Gastrocnemius medialis (tissue), 4 donors: ENCODE data around the gene OTC. TPM values are rescaled to one million over a fixed set of nuclear protein-coding genes. Genes with fewer than 3 reads are reported as not detected.

Experiments used
- ATAC-seq, 2 donors: fragments of 150-250 bp; one replicate each; pipeline ENCODE4 v1.9.1; 2016
- DNase-seq, 2 donors: peaks; one replicate each; pipeline ENCODE4 v3.0.0-alpha.2; 2019
- H3K27ac ChIP-seq, 4 donors: fragments of 200-600 bp; sonication (generic); 1 replicate in 1 of 4; 2 replicates in 3 of 4; pipeline ENCODE4 v1.5.1; 2016 to 2018; ENCODE audit warnings: mild to moderate bottlenecking in 2 of 4, moderate library complexity in 1 of 4
- H3K27me3 ChIP-seq, 3 donors: fragments of 200-600 bp; sonication (generic) in 2 of 3; 1 replicate in 1 of 3; 2 replicates in 2 of 3; pipeline versions ENCODE4 v1.5.1 to v1.6.0; 2016 to 2019; ENCODE audit warnings: mild to moderate bottlenecking in 1 of 3, moderate library complexity in 1 of 3
- H3K36me3 ChIP-seq, 2 donors: fragments of 200-600 bp; sonication (generic) in 1 of 2; one replicate each; pipeline ENCODE4 v1.5.1; 2017 to 2018
- H3K4me1 ChIP-seq, 2 donors: fragments of 200-600 bp; sonication (generic) in 1 of 2; one replicate each; pipeline ENCODE4 v1.5.1; 2016 to 2017; ENCODE audit warnings: mild to moderate bottlenecking in 2 of 2
- H3K4me3 ChIP-seq, 4 donors: fragments of 200-600 bp; sonication (generic) in 3 of 4; 1 replicate in 1 of 4; 2 replicates in 3 of 4; pipeline ENCODE4 v1.5.1; 2016 to 2019; ENCODE audit warnings: mild to moderate bottlenecking in 2 of 4
- H3K9me3 ChIP-seq, 3 donors: fragments of 200-600 bp; sonication (generic) in 2 of 3; 1 replicate in 1 of 3; 2 replicates in 2 of 3; pipeline ENCODE4 v1.5.1; 2016 to 2019
- CTCF ChIP-seq, 5 experiments: fragments of 450-650 bp in 3 of 5; fragments of 200-600 bp in 2 of 5; sonication (generic) in 2 of 5; IDR thresholded peaks in 4 of 5; conservative IDR thresholded peaks in 1 of 5; 1 replicate in 4 of 5; 2 replicates in 1 of 5; pipeline ENCODE4 v1.5.1; 2016 to 2019; ENCODE audit warnings: antibody characterized with exemption in 5 of 5, mild to moderate bottlenecking in 3 of 5, moderate library complexity in 3 of 5
- POLR2A ChIP-seq, 2 donors: fragments of 450-650 bp; IDR thresholded peaks; one replicate each; pipeline ENCODE4 v1.6.1; 2017; ENCODE audit warnings: antibody characterized with exemption in 2 of 2, mild to moderate bottlenecking in 2 of 2, moderate library complexity in 2 of 2
- in situ Hi-C, 4 donors: fragments of 200-750 bp; cut with MboI; loops; one replicate each; pipeline versions ENCODE4 v1.15.0 to v1.8.0; 2017; ENCODE audit warnings: low sequenced_read_pairs in 4 of 4
- intact Hi-C: fragments of 100-400 bp; cut with DNase I; formaldehyde crosslinking; loops from one replicate; pipeline ENCODE4 v1.15.1; 2023; ENCODE audit warnings: low total_unique reads
- total RNA-seq, 4 donors: library from RNA; depleted of rRNA; stranded (reverse); fragments of >200 nt; gene quantifications; one replicate each; pipeline versions ENCODE4 v1.1.0 to v1.2.3, GENCODE V29; 2016

Gene OTC
- total RNA-seq, 4 donors from 2014 or later, result 0.27 TPM; not detected in 3

GRCh38 chrX:38382663-38383062 lies 30.3 kb downstream of the OTC start:
- in situ Hi-C loops, result no loop called here
- no peak overlapping the region for H3K4me3 ChIP-seq
- ATAC-seq (no peak), DNase-seq (no peak)
- no peak for TF ChIP-seq POLR2A (IDR thresholded peaks at IDR 0.05)
- TF ChIP-seq CTCF (IDR thresholded peaks at IDR 0.05 in 4 of 5, conservative IDR thresholded peaks at IDR 0.05 in 1 of 5), result no peak
- H3K36me3 ChIP-seq, result no peaks in the 10 kb centered on the region
- no peak overlapping the region for H3K27ac ChIP-seq
- no peaks in the 10 kb centered on the region for H3K27me3 ChIP-seq
- intact Hi-C loops, result no loop called here
- H3K9me3 ChIP-seq, result no peaks in the 10 kb centered on the region
- no peaks in the 10 kb centered on the region for H3K4me1 ChIP-seq

GRCh38 chrX:38400389-38400910 lies 48.0 kb downstream of the OTC start:
- no peak for DNase-seq
- Histone ChIP-seq H3K36me3 (no peaks in the 10 kb centered on the region), H3K9me3 (no peaks in the 10 kb centered on the region), H3K27me3 (peaks cover 0 to 3% (median 0%) of the 10 kb centered on the region in 3 donors), H3K4me3 (no peak overlapping the region), H3K27ac (no peak overlapping the region), H3K4me1 (no peaks in the 10 kb centered on the region)
- TF ChIP-seq POLR2A (IDR thresholded peaks at IDR 0.05) (no peak), CTCF (IDR thresholded peaks at IDR 0.05 in 4 of 5, conservative IDR thresholded peaks at IDR 0.05 in 1 of 5) (no peak)
- intact Hi-C loops (no loop called here), in situ Hi-C loops (no loop called here)
- no peak for ATAC-seq

DNA sequence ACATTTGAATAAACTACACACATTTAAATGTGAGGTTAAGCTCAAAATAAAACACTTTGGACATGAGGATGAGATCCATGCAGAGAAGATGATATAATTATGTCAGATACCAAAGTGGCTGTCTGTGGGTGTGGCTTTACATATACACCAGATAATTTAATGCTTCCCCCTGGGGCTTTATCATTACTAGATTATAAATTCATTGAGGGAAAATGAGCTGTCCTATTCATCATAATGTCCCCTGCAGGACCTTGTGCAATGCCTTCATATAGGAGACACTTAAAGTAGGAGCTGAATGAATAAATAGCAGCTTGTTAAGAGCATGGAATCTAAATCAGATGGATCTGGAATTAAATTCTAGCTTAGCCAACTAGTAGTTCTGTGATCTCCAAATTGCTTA lies 49.7 kb downstream of the OTC start:
- no peak overlapping the region for H3K27ac ChIP-seq
- TF ChIP-seq CTCF (IDR thresholded peaks at IDR 0.05 in 4 of 5, conservative IDR thresholded peaks at IDR 0.05 in 1 of 5), result no peak
- in situ Hi-C loops, result no loop called here
- peaks cover 0 to 3% (median 0%) of the 10 kb centered on the region in 3 donors for H3K27me3 ChIP-seq
- no peaks in the 10 kb centered on the region for H3K36me3 ChIP-seq
- intact Hi-C loops, result no loop called here
- no peak for ATAC-seq
- no peak for DNase-seq
- no peaks in the 10 kb centered on the region for H3K4me1 ChIP-seq
- H3K9me3 ChIP-seq, result no peaks in the 10 kb centered on the region
- no peak overlapping the region for H3K4me3 ChIP-seq

DNA sequence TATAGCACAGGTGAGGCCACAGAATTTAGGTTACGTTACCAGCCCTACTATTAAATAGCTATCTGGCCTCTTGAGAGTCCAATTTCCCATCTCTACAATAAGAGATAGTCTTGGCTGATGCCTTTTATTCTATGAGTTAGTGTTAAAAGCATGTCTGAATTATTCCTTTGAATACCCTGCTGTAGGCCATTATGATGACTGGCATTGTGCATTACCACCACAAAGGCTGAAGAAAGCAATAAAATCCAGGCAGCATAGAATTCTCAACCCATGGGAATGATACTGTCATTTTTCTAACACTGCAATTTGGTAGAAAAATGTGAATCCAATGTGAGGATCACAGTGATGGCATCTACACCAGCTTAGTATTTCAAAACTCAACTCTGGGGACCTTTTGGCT lies 51.4 kb downstream of the OTC start:
- DNase-seq, result no peak
- H3K4me1 ChIP-seq, result no peaks in the 10 kb centered on the region
- H3K27me3 ChIP-seq, result peaks cover 0 to 3% (median 0%) of the 10 kb centered on the region in 3 donors
- no peaks in the 10 kb centered on the region for H3K36me3 ChIP-seq
- H3K4me3 ChIP-seq, result no peak overlapping the region
- TF ChIP-seq POLR2A (IDR thresholded peaks at IDR 0.05), result no peak
- no peak for TF ChIP-seq CTCF (IDR thresholded peaks at IDR 0.05 in 4 of 5, conservative IDR thresholded peaks at IDR 0.05 in 1 of 5)
- no peak for ATAC-seq
- intact Hi-C loops, result no loop called here
- no peaks in the 10 kb centered on the region for H3K9me3 ChIP-seq
- in situ Hi-C loops, result no loop called here
- no peak overlapping the region for H3K27ac ChIP-seq

DNA sequence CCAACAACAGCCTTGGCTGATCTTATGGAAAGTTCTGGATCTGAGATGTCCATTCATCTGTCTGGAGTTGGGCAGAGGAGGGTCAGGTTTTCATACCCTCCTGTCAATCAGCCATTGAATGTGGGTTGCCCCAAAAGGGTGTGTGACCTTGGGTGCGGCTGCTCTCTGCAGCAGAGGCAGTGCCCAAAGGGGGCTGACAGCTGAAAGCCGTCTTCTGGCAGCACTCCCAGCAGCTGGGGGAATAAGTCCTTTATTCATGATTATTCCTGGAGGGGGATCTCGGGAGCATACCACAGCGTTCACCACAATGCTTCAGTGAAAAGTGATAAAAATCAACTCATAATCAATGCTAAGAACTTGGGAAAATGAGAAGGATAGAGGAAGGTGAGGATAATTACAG lies 54.7 kb downstream of the OTC start:
- in situ Hi-C loops, result no loop called here
- peaks cover 0 to 3% (median 0%) of the 10 kb centered on the region in 3 donors for H3K27me3 ChIP-seq
- no peak for ATAC-seq

More for the DNA sequence above, 54.7 kb downstream of the OTC start:
- no peaks in the 10 kb centered on the region for H3K4me1 ChIP-seq
- no peak for TF ChIP-seq CTCF (IDR thresholded peaks at IDR 0.05 in 4 of 5, conservative IDR thresholded peaks at IDR 0.05 in 1 of 5)
- no peaks in the 10 kb centered on the region for H3K36me3 ChIP-seq
- no peak for DNase-seq
- H3K9me3 ChIP-seq, result no peaks in the 10 kb centered on the region
- H3K27ac ChIP-seq, result no peak overlapping the region
- intact Hi-C loops, result no loop called here
- H3K4me3 ChIP-seq, result no peak overlapping the region
